HepG2 (cell line): ENCODE measurements around the gene HLCS. TPM values are rescaled to one million over a fixed set of nuclear protein-coding genes. Genes with fewer than 3 reads are reported as not detected.
A peak's percentile ranks its signal among the peaks of the same experiment; 100 is the strongest.

ENCODE experiments used
- AKAP8 ChIP-seq: sonication (generic); formaldehyde crosslinking; IDR thresholded peaks from 2 replicates; pipeline ENCODE4 v1.5.1; 2020; ENCODE audit warnings: mild to moderate bottlenecking, missing genetic modification reagents
- ARNT ChIP-seq: fragments of 450-650 bp; IDR thresholded peaks from 2 replicates; pipeline ENCODE4 v1.6.1; 2017
- CERS6 ChIP-seq: sonication (generic); formaldehyde crosslinking; IDR thresholded peaks from 2 replicates; pipeline ENCODE4 v1.5.0; 2020; ENCODE audit warnings: missing genetic modification reagents
- HDAC1 ChIP-seq: sonication (generic); formaldehyde crosslinking; IDR thresholded peaks from 2 replicates; pipeline ENCODE4 v1.5.1; 2020; ENCODE audit warnings: mild to moderate bottlenecking, missing genetic modification reagents
- ISX ChIP-seq: sonication (generic); formaldehyde crosslinking; conservative IDR thresholded peaks from 2 replicates; pipeline ENCODE4 v1.5.0; 2020; ENCODE audit warnings: missing genetic modification reagents
- MYC ChIP-seq: sonication (generic); formaldehyde crosslinking; IDR thresholded peaks from 2 replicates; pipeline ENCODE4 v1.9.0; 2021; ENCODE audit warnings: missing genetic modification reagents, borderline replicate concordance
- PLRG1 ChIP-seq: fragments of 450-650 bp; conservative IDR thresholded peaks from 2 replicates; pipeline ENCODE4 v1.6.1; 2016
- RELA ChIP-seq: sonication (generic); formaldehyde crosslinking; IDR thresholded peaks from 2 replicates; pipeline ENCODE4 v1.4.0; 2020; ENCODE audit warnings: missing genetic modification reagents
- RFXAP ChIP-seq: sonication (generic); formaldehyde crosslinking; IDR thresholded peaks from 2 replicates; pipeline ENCODE4 v1.4.0; 2020; ENCODE audit warnings: missing genetic modification reagents, borderline replicate concordance
- SALL1 ChIP-seq: sonication (generic); formaldehyde crosslinking; IDR thresholded peaks from 2 replicates; pipeline ENCODE4 v1.8.0; 2022; ENCODE audit warnings: mild to moderate bottlenecking, missing genetic modification reagents
- SIN3B ChIP-seq: fragments of 150-350 bp; IDR thresholded peaks from 2 replicates; pipeline ENCODE4 v1.6.1; 2014; ENCODE audit warnings: low read length
- TMF1 ChIP-seq: sonication (generic); formaldehyde crosslinking; IDR thresholded peaks from 2 replicates; pipeline ENCODE4 v1.8.1; 2022; ENCODE audit warnings: low read depth, missing genetic modification reagents
- ZBTB1 ChIP-seq: sonication (generic); formaldehyde crosslinking; IDR thresholded peaks from 2 replicates; pipeline ENCODE4 v1.4.0; 2020; ENCODE audit warnings: missing genetic modification reagents, borderline replicate concordance
- ZEB1 ChIP-seq: IDR thresholded peaks from 2 replicates; pipeline ENCODE4 v1.6.1; 2012; ENCODE audit warnings: mild to moderate bottlenecking, low read depth, inconsistent platforms; ENCODE audit not compliant: insufficient replicate concordance
- ZNF274 ChIP-seq: sonication (generic); formaldehyde crosslinking; IDR thresholded peaks from 2 replicates; pipeline ENCODE4 v1.5.1; 2020; ENCODE audit warnings: mild to moderate bottlenecking, missing genetic modification reagents
- ZNF292 ChIP-seq: sonication (generic); formaldehyde crosslinking; IDR thresholded peaks from 2 replicates; pipeline ENCODE4 v1.8.1; 2022; ENCODE audit warnings: mild to moderate bottlenecking, low read depth, missing genetic modification reagents, borderline replicate concordance
- ZNF441 ChIP-seq: sonication (generic); formaldehyde crosslinking; IDR thresholded peaks from 2 replicates; pipeline ENCODE4 v1.7.0; 2021; ENCODE audit warnings: missing genetic modification reagents, borderline replicate concordance
- ZNF510 ChIP-seq: sonication (generic); formaldehyde crosslinking; IDR thresholded peaks from 2 replicates; pipeline ENCODE4 v1.4.0; 2020; ENCODE audit warnings: low read depth, mild to moderate bottlenecking, missing genetic modification reagents
- ZNF792 ChIP-seq: IDR thresholded peaks from 2 replicates; pipeline ENCODE4 v1.6.1; 2016
- polyA plus RNA-seq, 8 experiments: library from polyadenylated mRNA; depleted of rRNA in 3 of 8; stranded (reverse) in 7 of 8; unstranded in 1 of 8; fragments of >200 nt; fragmentation: Illumina TruSeq in 4 of 8; extraction: Trizol in 4 of 8; gene quantifications; 2 replicates each; pipeline versions ENCODE4 v1.2.1 to v1.2.3, GENCODE V29; 2011 to 2016; ENCODE audit warnings: low read depth in 4 of 8, missing spikeins in 1 of 8, mixed read lengths in 1 of 8; ENCODE audit not compliant: insufficient read depth in 1 of 8
- total RNA-seq, 5 experiments: library from RNA; depleted of rRNA; stranded (reverse); fragments of >200 nt; fragmentation: Illumina TruSeq; extraction: Trizol; gene quantifications; 2 replicates each; pipeline ENCODE4 v1.2.3, GENCODE V29; 2016; ENCODE audit warnings: low read depth in 1 of 5
- TF ChIP-seq, protein P1 (sequence below): sonication (generic); formaldehyde crosslinking; IDR thresholded peaks from 2 replicates; pipeline ENCODE4 v1.4.0; 2020; ENCODE audit warnings: missing genetic modification reagents, borderline replicate concordance
- TF ChIP-seq, protein P2 (sequence below): sonication (generic); formaldehyde crosslinking; IDR thresholded peaks from 2 replicates; pipeline ENCODE4 v1.4.0; 2020; ENCODE audit warnings: missing genetic modification reagents
- TF ChIP-seq, protein P3 (sequence below): sonication (generic); formaldehyde crosslinking; IDR thresholded peaks from 2 replicates; pipeline ENCODE4 v1.4.0; 2020; ENCODE audit warnings: mild to moderate bottlenecking, missing genetic modification reagents

HLCS gene
- total and polyA plus RNA-seq, 2 of the 13 experiments (the other 11 are each of a cell fraction or from before 2014, with no cell fraction given): 7.9 to 12.3 TPM

DNA sequence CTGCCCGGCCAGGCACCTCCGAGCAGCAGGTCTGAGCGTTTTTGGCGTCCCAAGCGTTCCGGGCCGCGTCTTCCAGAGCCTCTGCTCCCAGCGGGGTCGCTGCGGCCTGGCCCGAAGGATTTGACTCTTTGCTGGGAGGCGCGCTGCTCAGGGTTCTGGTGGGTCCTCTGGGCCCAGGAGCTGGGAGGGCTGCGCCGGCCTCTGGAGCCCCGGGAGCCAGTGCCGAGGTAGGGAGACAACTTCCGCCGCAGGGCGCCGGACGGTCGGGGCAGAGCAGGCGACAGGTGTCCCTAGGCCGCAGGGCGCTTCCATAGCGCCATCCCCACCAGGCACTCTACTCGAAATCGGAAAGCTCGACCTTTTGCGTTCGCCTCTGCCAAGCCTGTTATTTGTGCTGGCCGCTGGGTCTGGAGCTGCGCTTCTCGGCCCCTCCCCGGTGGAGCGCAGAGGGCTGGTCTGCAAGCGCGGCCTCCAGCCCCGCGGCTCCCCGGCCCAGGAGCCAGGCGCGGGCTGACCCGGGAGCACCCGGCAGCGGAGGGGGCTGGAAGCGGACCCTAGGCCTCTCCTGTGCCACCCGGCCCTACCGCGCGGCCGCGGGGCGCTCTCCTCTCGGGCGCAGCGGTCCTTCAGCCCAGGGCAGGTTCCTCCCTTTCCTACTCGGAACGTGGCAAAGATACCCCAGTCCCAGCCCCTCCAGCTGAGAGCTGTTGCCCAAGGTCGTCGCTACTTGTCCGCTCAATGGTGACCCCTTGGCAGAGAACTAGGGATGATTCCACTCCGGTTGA is 265.3 kb downstream of the HLCS start (continued):
- TF ChIP-seq, protein P1, sequence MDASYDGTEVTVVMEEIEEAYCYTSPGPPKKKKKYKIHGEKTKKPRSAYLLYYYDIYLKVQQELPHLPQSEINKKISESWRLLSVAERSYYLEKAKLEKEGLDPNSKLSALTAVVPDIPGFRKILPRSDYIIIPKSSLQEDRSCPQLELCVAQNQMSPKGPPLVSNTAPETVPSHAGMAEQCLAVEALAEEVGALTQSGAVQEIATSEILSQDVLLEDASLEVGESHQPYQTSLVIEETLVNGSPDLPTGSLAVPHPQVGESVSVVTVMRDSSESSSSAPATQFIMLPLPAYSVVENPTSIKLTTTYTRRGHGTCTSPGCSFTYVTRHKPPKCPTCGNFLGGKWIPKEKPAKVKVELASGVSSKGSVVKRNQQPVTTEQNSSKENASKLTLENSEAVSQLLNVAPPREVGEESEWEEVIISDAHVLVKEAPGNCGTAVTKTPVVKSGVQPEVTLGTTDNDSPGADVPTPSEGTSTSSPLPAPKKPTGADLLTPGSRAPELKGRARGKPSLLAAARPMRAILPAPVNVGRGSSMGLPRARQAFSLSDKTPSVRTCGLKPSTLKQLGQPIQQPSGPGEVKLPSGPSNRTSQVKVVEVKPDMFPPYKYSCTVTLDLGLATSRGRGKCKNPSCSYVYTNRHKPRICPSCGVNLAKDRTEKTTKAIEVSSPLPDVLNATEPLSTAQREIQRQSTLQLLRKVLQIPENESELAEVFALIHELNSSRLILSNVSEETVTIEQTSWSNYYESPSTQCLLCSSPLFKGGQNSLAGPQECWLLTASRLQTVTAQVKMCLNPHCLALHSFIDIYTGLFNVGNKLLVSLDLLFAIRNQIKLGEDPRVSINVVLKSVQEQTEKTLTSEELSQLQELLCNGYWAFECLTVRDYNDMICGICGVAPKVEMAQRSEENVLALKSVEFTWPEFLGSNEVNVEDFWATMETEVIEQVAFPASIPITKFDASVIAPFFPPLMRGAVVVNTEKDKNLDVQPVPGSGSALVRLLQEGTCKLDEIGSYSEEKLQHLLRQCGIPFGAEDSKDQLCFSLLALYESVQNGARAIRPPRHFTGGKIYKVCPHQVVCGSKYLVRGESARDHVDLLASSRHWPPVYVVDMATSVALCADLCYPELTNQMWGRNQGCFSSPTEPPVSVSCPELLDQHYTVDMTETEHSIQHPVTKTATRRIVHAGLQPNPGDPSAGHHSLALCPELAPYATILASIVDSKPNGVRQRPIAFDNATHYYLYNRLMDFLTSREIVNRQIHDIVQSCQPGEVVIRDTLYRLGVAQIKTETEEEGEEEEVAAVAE (CRISPR knock-in tag): no peak
- no peak for TF ChIP-seq ZBTB1
- TF ChIP-seq SIN3B: no peak
- TF ChIP-seq ZNF792 (CRISPR knock-in tag): no peak
- no peak for TF ChIP-seq ZEB1
- TF ChIP-seq ISX: no peak
- no peak for TF ChIP-seq CERS6 (CRISPR knock-in tag)
- TF ChIP-seq SALL1: no peak
- TF ChIP-seq, protein P2, sequence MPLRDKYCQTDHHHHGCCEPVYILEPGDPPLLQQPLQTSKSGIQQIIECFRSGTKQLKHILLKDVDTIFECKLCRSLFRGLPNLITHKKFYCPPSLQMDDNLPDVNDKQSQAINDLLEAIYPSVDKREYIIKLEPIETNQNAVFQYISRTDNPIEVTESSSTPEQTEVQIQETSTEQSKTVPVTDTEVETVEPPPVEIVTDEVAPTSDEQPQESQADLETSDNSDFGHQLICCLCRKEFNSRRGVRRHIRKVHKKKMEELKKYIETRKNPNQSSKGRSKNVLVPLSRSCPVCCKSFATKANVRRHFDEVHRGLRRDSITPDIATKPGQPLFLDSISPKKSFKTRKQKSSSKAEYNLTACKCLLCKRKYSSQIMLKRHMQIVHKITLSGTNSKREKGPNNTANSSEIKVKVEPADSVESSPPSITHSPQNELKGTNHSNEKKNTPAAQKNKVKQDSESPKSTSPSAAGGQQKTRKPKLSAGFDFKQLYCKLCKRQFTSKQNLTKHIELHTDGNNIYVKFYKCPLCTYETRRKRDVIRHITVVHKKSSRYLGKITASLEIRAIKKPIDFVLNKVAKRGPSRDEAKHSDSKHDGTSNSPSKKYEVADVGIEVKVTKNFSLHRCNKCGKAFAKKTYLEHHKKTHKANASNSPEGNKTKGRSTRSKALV (CRISPR knock-in tag): peak; percentile 92
- TF ChIP-seq ARNT: no peak
- TF ChIP-seq RELA (CRISPR knock-in tag): no peak
- TF ChIP-seq ZNF441 (CRISPR knock-in tag): no peak
- TF ChIP-seq PLRG1: no peak
- no peak for TF ChIP-seq AKAP8 (CRISPR knock-in tag)
- TF ChIP-seq, protein P3, sequence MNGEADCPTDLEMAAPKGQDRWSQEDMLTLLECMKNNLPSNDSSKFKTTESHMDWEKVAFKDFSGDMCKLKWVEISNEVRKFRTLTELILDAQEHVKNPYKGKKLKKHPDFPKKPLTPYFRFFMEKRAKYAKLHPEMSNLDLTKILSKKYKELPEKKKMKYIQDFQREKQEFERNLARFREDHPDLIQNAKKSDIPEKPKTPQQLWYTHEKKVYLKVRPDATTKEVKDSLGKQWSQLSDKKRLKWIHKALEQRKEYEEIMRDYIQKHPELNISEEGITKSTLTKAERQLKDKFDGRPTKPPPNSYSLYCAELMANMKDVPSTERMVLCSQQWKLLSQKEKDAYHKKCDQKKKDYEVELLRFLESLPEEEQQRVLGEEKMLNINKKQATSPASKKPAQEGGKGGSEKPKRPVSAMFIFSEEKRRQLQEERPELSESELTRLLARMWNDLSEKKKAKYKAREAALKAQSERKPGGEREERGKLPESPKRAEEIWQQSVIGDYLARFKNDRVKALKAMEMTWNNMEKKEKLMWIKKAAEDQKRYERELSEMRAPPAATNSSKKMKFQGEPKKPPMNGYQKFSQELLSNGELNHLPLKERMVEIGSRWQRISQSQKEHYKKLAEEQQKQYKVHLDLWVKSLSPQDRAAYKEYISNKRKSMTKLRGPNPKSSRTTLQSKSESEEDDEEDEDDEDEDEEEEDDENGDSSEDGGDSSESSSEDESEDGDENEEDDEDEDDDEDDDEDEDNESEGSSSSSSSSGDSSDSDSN (CRISPR knock-in tag): peak; percentile 94
- TF ChIP-seq ZNF274: no peak
- TF ChIP-seq ZNF510: no peak
- TF ChIP-seq RFXAP (CRISPR knock-in tag): no peak
- 0 out of 2 replicates have a peak, but pooled peaks have one; percentile 32 for TF ChIP-seq MYC (CRISPR knock-in tag)
- TF ChIP-seq HDAC1 (CRISPR knock-in tag): 0 out of 2 replicates have a peak, but pooled peaks have one; percentile 33
- TF ChIP-seq ZNF292 (CRISPR knock-in tag): no peak
- TF ChIP-seq TMF1 (CRISPR knock-in tag): no peak
